ENCODE results near the gene FLOT2. TPM values are rescaled to one million over a fixed set of nuclear protein-coding genes. Genes with fewer than 3 reads are reported as not detected.
A peak's percentile ranks its signal among the peaks of the same experiment; 100 is the strongest.

FLOT2 gene
- polyA plus RNA-seq, 1 donor (not counting 4 experiments of a cell fraction or from before 2014, with no cell fraction given) = 67.2 TPM

DNA sequence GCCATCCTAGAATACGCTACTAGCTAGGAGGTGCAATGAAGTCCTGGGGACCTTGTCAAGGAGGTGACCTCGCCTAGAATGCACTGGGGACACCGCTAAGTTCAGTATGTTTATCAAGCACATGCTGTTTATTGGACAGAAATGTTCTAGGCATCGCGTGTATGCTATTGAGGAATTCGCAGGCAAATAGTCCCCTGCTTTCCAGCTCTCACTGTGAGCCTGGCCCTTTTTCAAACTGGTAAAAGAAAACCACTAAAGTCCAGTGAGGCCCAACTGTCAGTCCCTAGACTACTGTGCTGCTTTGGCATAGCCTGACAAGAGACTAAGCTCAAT is 53.8 kb downstream of the FLOT2 start:
- peaks cover 37% of the 10 kb centered on the region for H3K79me2 ChIP-seq (ENCODE audit: control insufficient read depth, insufficient read depth, low read length)
- TF ChIP-seq EZH2 (IDR thresholded peaks at IDR 0.05; ENCODE audit: low read length) = no peak
- TF ChIP-seq, protein P1, sequence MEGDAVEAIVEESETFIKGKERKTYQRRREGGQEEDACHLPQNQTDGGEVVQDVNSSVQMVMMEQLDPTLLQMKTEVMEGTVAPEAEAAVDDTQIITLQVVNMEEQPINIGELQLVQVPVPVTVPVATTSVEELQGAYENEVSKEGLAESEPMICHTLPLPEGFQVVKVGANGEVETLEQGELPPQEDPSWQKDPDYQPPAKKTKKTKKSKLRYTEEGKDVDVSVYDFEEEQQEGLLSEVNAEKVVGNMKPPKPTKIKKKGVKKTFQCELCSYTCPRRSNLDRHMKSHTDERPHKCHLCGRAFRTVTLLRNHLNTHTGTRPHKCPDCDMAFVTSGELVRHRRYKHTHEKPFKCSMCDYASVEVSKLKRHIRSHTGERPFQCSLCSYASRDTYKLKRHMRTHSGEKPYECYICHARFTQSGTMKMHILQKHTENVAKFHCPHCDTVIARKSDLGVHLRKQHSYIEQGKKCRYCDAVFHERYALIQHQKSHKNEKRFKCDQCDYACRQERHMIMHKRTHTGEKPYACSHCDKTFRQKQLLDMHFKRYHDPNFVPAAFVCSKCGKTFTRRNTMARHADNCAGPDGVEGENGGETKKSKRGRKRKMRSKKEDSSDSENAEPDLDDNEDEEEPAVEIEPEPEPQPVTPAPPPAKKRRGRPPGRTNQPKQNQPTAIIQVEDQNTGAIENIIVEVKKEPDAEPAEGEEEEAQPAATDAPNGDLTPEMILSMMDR (optimal IDR thresholded peaks at IDR 0.05 in 1 of 3, IDR thresholded peaks at IDR 0.05 in 1 of 3, conservative IDR thresholded peaks at IDR 0.05 in 1 of 3; ENCODE audit: extremely low read depth in 1 of 3, insufficient read depth in 2 of 3, low read length in 3 of 3) = no peak
- H3K9me1 ChIP-seq (ENCODE audit: control insufficient read depth, extremely low read depth, insufficient read depth, low read length) = no peaks in the 10 kb centered on the region
- H3K4me3 ChIP-seq (ENCODE audit: control insufficient read depth in 2 of 3, extremely low read depth in 1 of 3, insufficient read depth in 2 of 3, low read depth in 1 of 3, low read length in 3 of 3) = no peak overlapping the region
- H3K9me3 ChIP-seq (ENCODE audit: control insufficient read depth, low read depth, low read length) = no peaks in the 10 kb centered on the region
- DNase-seq (ENCODE audit: low read depth, low spot score) (no peak), FAIRE-seq (no peak)
- H3K27ac ChIP-seq (ENCODE audit: control insufficient read depth, insufficient read depth, low read length) = no peak overlapping the region
- no peaks in the 10 kb centered on the region for H3K27me3 ChIP-seq (ENCODE audit: control insufficient read depth, extremely low read depth, insufficient read depth, low read length)
- no peak overlapping the region for H3K4me2 ChIP-seq (ENCODE audit: control insufficient read depth, extremely low read depth, insufficient read depth, low read depth, low read length)
- dilution Hi-C loops (cut with MboI; ENCODE audit: extremely low pct_ligation_motif_present, low sequenced_read_pairs) = no loop called here
- no peaks in the 10 kb centered on the region for H4K20me1 ChIP-seq (ENCODE audit: control insufficient read depth, extremely low read depth, insufficient read depth, low read length)
- H3K4me1 ChIP-seq (ENCODE audit: control insufficient read depth, extremely low read depth, insufficient read depth, low read length) = peaks cover 13% of the 10 kb centered on the region
- no peaks in the 10 kb centered on the region for H3K36me3 ChIP-seq (ENCODE audit: control insufficient read depth in 2 of 2, extremely low read depth in 1 of 2, insufficient read depth in 2 of 2, low read length in 2 of 2)
- no peak overlapping the region for H2AFZ ChIP-seq (ENCODE audit: control insufficient read depth, low read length)
- no peak overlapping the region for H3K9ac ChIP-seq (ENCODE audit: control insufficient read depth, extremely low read depth, insufficient read depth, low read length)

DNA sequence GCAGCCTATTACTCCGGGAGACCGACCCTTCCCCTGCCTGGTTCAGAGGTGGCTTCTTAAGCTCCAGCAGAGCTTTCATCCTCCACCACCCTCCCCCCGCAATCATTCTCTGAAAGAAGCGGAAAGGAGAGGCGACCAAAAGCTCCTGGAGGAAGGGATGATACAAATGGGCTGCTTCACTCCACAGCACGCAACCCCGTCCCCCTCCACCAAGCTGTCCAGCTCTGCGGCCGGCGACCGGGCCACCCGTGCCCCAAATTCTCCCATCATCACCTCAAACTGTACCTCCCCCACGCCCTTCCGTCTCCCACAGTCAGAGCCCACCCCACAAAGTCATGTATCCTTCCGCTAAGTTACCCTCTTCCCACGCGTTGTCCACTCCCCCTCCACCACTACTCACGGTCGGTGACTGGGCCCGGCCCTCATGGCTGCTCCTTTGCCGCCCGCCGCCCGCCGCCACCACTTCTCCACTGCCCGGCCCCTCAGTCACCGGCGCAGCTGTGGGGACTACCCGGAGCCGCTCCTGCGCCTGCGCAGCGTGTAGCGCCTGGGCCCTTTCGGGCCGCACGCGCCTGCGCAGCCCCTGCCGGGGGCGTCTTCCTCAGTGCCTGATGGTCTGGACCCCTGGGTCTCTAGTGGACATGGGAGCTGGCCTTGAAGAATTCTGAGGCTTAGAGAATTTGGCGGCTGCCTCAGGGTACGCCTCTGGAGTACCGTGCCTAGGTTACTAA is 55.1 kb downstream of the FLOT2 start, which contains the start of gene FAM222B:
FAM222B (minus strand) TSS at position 509 of the 731 bp plus-strand sequence. CDS start 76,123 bp downstream, outside the sequence.
- FAIRE-seq = peak; percentile 9
- peak within 1 kb of the TSS; percentile 95 for H3K4me2 ChIP-seq (ENCODE audit: control insufficient read depth, extremely low read depth, insufficient read depth, low read depth, low read length)
- H3K9me3 ChIP-seq (ENCODE audit: control insufficient read depth, low read depth, low read length) = no peaks in the 10 kb centered on the region
- peak within 1 kb of the TSS; percentile 76 for H3K9ac ChIP-seq (ENCODE audit: control insufficient read depth, extremely low read depth, insufficient read depth, low read length)
- H3K79me2 ChIP-seq (ENCODE audit: control insufficient read depth, insufficient read depth, low read length) = peaks cover 49% of the 10 kb centered on the region
- H3K9me1 ChIP-seq (ENCODE audit: control insufficient read depth, extremely low read depth, insufficient read depth, low read length) = no peaks in the 10 kb centered on the region
- DNase-seq (ENCODE audit: low read depth, low spot score) = no peak
- H3K4me3 ChIP-seq (ENCODE audit: control insufficient read depth in 2 of 3, extremely low read depth in 1 of 3, insufficient read depth in 2 of 3, low read depth in 1 of 3, low read length in 3 of 3) = peak within 1 kb of the TSS; percentile 68 to 99 (median 69)
- H3K4me1 ChIP-seq (ENCODE audit: control insufficient read depth, extremely low read depth, insufficient read depth, low read length) = peaks cover 13% of the 10 kb centered on the region
- dilution Hi-C loops (cut with MboI; ENCODE audit: extremely low pct_ligation_motif_present, low sequenced_read_pairs) = no loop called here
- TF ChIP-seq, protein P1 (optimal IDR thresholded peaks at IDR 0.05 in 1 of 3, IDR thresholded peaks at IDR 0.05 in 1 of 3, conservative IDR thresholded peaks at IDR 0.05 in 1 of 3; ENCODE audit: extremely low read depth in 1 of 3, insufficient read depth in 2 of 3, low read length in 3 of 3) = no peak
- TF ChIP-seq EZH2 (IDR thresholded peaks at IDR 0.05; ENCODE audit: low read length) = no peak
- H4K20me1 ChIP-seq (ENCODE audit: control insufficient read depth, extremely low read depth, insufficient read depth, low read length) = no peaks in the 10 kb centered on the region
- no peaks in the 10 kb centered on the region for H3K36me3 ChIP-seq (ENCODE audit: control insufficient read depth in 2 of 2, extremely low read depth in 1 of 2, insufficient read depth in 2 of 2, low read length in 2 of 2)
- peak within 1 kb of the TSS; percentile 80 for H2AFZ ChIP-seq (ENCODE audit: control insufficient read depth, low read length)
- peak within 1 kb of the TSS; percentile 50 for H3K27ac ChIP-seq (ENCODE audit: control insufficient read depth, insufficient read depth, low read length)
- H3K27me3 ChIP-seq (ENCODE audit: control insufficient read depth, extremely low read depth, insufficient read depth, low read length) = no peaks in the 10 kb centered on the region

Measured in keratinocyte (primary cell).